Measurements from ENCODE around the gene PDLIM4.

Gene PDLIM4

DNA sequence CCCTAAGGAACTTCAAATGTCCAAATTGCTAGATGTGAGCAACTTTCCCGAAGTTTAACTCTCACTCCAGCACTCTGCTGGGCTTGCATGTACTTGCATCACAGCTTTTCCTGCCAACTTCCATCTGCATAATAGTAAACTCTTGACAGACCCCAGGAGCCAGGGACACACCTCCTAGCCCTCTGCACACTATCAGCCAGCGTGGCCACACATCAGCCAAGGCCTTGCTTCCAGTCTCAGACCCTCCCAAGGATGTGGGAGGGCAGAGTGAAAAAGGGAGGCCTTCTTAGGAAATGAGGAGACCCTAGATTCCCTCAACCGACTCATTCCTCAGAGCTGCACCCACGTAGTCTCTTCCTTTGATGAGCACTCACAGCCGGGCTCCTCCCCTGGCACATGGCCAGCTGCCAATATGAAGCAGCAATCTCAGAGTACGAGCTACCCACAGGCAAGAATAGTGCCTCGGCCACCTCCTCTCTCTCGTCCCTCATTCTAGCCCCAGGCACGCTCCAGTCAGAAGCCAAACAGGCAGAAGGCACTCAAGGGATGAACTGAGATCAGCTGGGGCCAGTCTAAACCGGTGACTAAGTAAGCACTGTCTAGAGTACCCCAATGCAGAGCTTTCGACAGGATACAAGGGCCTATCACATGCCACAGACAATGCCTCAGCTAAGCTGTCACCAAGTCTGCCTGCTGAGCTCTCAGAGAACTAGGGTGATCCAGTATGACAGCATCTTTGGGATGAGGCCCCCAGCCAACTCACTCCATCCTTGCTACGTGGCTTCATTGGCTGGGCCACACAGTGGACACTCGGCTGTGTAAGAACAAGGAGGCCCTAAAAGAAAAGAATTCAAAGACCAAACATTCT is 32.1 kb upstream of the PDLIM4 start:
- no peak for DNase-seq (ENCODE audit: extremely low spot score)
- ChIA-PET POLR2A (interaction anchor here (1.5 kb wide), 1 partner anchor 13 kb away, joined by 4 read pairs; no protein-coding TSS in a partner anchor), CTCF (interaction anchor here (1.0 to 5.6 kb wide), 2 partner anchors 10 to 13 kb away, joined by 3 to 30 read pairs; no protein-coding TSS in a partner anchor)
- no peak for TF ChIP-seq ZNF384 (IDR thresholded peaks at IDR 0.05)
- TF ChIP-seq FOXA1 (IDR thresholded peaks at IDR 0.05), result no peak
- TF ChIP-seq HDGF (IDR thresholded peaks at IDR 0.05; ENCODE audit: borderline replicate concordance), result no peak
- no peak for TF ChIP-seq FOXK2 (IDR thresholded peaks at IDR 0.05)
- no peak for TF ChIP-seq FOXM1 (IDR thresholded peaks at IDR 0.05; ENCODE audit: borderline replicate concordance)
- no peak for TF ChIP-seq NFRKB (IDR thresholded peaks at IDR 0.05)

DNA sequence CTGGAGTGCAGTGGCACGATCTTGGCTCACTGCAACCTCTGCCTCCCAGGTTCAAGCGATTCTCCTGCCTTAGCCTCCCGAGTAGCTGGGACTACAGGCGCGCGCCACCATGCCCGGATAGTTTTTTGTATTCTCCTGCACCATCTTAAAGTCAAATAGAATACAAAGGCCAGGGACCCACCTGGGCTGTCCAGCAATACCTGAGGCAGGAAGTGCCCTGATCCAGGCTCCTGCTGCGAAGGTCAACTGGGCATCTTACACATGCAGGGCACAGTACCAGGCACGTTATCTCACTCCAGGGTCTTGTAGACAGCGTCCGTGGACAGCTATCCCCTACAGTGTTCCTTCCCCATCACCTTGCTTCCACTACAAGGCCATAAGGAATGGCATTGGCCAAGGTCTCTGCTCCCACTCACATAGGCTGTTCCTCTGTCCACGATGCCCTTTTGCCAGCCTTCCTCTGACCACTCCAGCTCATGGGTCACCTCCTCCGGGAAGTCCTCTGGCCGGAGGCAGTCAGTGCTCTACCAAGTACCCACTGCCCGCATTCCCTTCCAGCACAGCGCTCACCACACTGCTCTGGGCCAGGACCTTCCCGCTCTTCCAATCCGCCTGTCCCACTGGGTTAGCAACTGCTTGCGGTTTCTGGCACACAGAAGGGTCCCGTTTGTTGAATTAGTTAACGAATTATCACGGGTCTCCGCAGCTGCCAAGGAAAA is 30.8 kb upstream of the PDLIM4 start:
- TF ChIP-seq ZNF384 (IDR thresholded peaks at IDR 0.05), result no peak
- TF ChIP-seq SP1 (IDR thresholded peaks at IDR 0.05), result no peak
- TF ChIP-seq, protein P1, sequence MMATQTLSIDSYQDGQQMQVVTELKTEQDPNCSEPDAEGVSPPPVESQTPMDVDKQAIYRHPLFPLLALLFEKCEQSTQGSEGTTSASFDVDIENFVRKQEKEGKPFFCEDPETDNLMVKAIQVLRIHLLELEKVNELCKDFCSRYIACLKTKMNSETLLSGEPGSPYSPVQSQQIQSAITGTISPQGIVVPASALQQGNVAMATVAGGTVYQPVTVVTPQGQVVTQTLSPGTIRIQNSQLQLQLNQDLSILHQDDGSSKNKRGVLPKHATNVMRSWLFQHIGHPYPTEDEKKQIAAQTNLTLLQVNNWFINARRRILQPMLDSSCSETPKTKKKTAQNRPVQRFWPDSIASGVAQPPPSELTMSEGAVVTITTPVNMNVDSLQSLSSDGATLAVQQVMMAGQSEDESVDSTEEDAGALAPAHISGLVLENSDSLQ (IDR thresholded peaks at IDR 0.05), result no peak
- no peak for TF ChIP-seq CTBP1 (IDR thresholded peaks at IDR 0.05; ENCODE audit: borderline replicate concordance)
- no peak for DNase-seq (ENCODE audit: extremely low spot score)
- ChIA-PET POLR2A (interaction anchor here (0.9 to 1.5 kb wide), 6 partner anchors 9 to 271 kb away, joined by 3 to 14 read pairs (median 7); partner anchors contain the start of gene SLC22A5), CTCF (interaction anchor here (0.7 to 5.6 kb wide), 3 partner anchors 12 to 65 kb away, joined by 3 to 30 read pairs (median 4); no protein-coding TSS in a partner anchor)

DNA sequence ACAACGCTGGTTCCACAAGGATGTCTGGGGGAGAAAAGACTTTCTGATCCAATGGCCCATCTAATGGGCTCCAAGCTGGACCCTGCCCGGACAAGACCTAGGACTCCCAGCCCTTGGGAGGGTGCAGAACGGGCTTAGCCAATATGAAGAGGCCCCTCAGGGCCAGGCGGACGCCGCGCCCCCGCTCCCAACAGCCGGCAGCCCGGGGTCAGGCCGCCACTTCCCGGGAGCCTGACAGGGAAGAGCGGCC is 30.3 kb upstream of the PDLIM4 start:
- DNase-seq (ENCODE audit: extremely low spot score), result no peak
- ChIA-PET POLR2A (interaction anchor here (0.6 to 1.7 kb wide), 11 partner anchors 9 to 1599 kb away, joined by 3 to 14 read pairs (median 3); partner anchors contain the start of genes IRF1, SLC22A4 and SLC22A5), CTCF (interaction anchor here (0.6 to 5.6 kb wide), 5 partner anchors 12 to 162 kb away, joined by 3 to 30 read pairs (median 3); no protein-coding TSS in a partner anchor)
- no peak for TF ChIP-seq FOXA1 (IDR thresholded peaks at IDR 0.05)
- no peak for TF ChIP-seq FOXK2 (IDR thresholded peaks at IDR 0.05)
- no peak for TF ChIP-seq SP1 (IDR thresholded peaks at IDR 0.05)
- no peak for TF ChIP-seq NFRKB (IDR thresholded peaks at IDR 0.05)
- TF ChIP-seq CTBP1 (IDR thresholded peaks at IDR 0.05; ENCODE audit: borderline replicate concordance), result no peak
- TF ChIP-seq TARDBP (IDR thresholded peaks at IDR 0.05), result no peak

DNA sequence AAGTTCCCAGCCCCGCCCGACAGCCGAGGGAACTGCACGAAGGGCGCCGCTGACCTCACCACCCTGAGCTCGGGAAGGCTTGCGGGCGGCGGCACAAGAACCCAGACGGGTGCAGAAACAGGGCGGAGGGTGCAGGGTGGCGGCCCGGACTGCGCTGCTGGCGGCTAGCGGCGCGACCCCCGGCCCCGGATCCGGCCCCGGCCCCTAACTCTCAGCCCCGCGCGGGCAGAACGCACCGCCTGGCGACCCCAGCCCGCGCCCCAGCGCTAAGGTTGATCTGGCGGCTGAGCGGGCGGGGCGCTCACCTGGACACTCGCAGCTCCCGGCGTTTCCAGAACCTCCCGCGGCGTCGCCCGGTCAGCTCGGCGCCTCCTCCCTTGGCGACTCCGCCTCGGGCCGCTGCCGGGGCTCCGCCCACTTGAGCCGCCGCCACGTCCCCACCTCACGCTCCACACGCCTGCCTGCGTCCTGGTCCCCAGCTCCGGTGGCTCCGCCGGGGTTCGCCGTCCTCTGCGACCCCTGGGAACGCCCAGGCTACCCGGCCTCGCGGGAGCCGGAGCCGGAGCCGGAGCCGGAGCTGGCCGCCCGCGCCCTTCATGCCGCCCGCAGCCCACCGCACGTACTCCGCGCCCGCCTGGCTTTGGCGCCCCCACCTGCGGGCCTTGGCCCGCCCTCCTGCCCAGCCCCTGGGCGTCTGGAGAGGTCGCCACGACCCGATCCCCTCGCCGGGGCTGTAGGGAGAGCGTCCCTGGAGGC is 29.8 kb upstream of the PDLIM4 start, which contains the start of gene P4HA2:
Gene P4HA2 (minus strand): TSS at position 369 of the 756 bp plus-strand sequence. CDS start 9,227 bp downstream, outside the sequence.
- CTCF ChIA-PET, result interaction anchor here (0.5 to 5.6 kb wide), 6 partner anchors 11 to 162 kb away, joined by 3 to 30 read pairs (median 4); partner anchors contain the start of gene SLC22A5
- TF ChIP-seq, protein P1 (IDR thresholded peaks at IDR 0.05), result no peak
- TF ChIP-seq HDGF (IDR thresholded peaks at IDR 0.05; ENCODE audit: borderline replicate concordance), result 0 out of 2 replicates have a peak, but pooled peaks have one; percentile 25
- 0 out of 2 replicates have a peak, but pooled peaks have one; percentile 26 for TF ChIP-seq ARNT (IDR thresholded peaks at IDR 0.05)
- no peak for TF ChIP-seq BHLHE40 (IDR thresholded peaks at IDR 0.05; ENCODE audit: borderline replicate concordance)
- TF ChIP-seq NFRKB (IDR thresholded peaks at IDR 0.05), result no peak
- peak; percentile 86 for DNase-seq (ENCODE audit: extremely low spot score)
- POLR2A ChIA-PET, result interaction anchor here (0.6 to 1.7 kb wide), 12 partner anchors 10 to 1598 kb away, joined by 3 to 14 read pairs (median 4); partner anchors contain the start of genes IRF1, SLC22A4 and SLC22A5

DNA sequence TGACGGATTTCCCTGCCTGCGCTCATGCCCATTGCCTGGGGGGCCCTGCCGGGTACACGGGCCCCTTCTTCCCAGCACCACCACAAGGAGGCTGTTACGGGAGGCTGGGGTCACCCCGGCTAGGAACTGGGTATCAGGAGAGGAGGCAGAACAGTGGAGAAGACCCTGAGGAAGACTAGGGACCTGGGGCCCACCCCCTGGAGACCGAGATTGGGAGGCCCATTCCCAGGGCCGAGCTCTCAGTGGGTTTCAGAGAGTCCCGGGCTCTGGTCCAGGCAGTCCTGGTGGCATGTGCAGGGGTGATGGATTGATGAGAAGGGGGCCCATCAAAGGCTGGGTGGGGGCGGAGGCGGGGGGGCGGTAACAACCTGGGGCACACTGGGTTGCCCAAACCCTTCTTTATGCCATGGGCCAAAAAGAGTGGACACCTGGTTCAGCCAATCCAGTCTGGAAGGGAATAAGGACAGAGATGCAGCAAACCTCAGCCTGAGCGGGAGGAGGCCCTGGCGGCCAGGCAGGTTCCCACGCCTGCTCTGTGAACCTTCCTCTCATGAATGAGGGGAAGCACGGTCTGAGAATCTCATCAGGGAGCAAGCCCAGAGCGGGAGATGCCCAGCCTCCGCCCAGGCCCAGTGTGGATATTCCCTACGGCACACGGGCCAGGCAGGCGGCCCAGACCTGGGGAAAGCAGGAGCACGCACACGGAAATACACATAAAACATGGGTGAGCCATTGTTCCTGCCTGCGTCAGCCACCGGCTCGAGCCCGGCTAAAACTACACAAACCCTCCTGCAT is 29.1 kb upstream of the PDLIM4 start:
- ChIA-PET POLR2A (interaction anchor here (0.9 to 1.7 kb wide), 10 partner anchors 10 to 262 kb away, joined by 3 to 14 read pairs (median 5); partner anchors contain the start of genes IRF1, SLC22A4 and SLC22A5), CTCF (interaction anchor here (0.9 to 5.6 kb wide), 3 partner anchors 9 to 13 kb away, joined by 3 to 30 read pairs (median 10); no protein-coding TSS in a partner anchor)
- DNase-seq (ENCODE audit: extremely low spot score), result no peak
- TF ChIP-seq SP1 (IDR thresholded peaks at IDR 0.05) (no peak), L3MBTL2 (conservative IDR thresholded peaks at IDR 0.05) (0 out of 2 replicates have a peak, but pooled peaks have one; percentile 7)

GRCh38 chr5:132229236-132229635 is 28.3 kb upstream of the PDLIM4 start:
- no peak for TF ChIP-seq BHLHE40 (IDR thresholded peaks at IDR 0.05; ENCODE audit: borderline replicate concordance)
- no peak for TF ChIP-seq L3MBTL2 (conservative IDR thresholded peaks at IDR 0.05)
- no peak for TF ChIP-seq ELF4 (IDR thresholded peaks at IDR 0.05)
- no peak for TF ChIP-seq SP1 (IDR thresholded peaks at IDR 0.05)
- no peak for TF ChIP-seq SUZ12 (IDR thresholded peaks at IDR 0.05)
- no peak for TF ChIP-seq FOXA1 (IDR thresholded peaks at IDR 0.05)
- no peak for TF ChIP-seq NFRKB (IDR thresholded peaks at IDR 0.05)
- DNase-seq (ENCODE audit: extremely low spot score), result no peak
- CTCF ChIA-PET, result interaction anchor here (1.5 kb wide), 1 partner anchor 9 kb away, joined by 10 read pairs; no protein-coding TSS in a partner anchor
- POLR2A ChIA-PET, result no interaction called here

All from HEK293T (cell line).